Mammary epithelial cell (primary cell): ENCODE measurements around the gene GPR157.

Source experiments
- EZH2 ChIP-seq: IDR thresholded peaks from 2 replicates; pipeline ENCODE4 v1.6.1; 2012; ENCODE audit warnings: low read length, inconsistent platforms, borderline replicate concordance
- TF ChIP-seq, protein P1 (sequence below), 2 donors: IDR thresholded peaks in 1 of 2; conservative IDR thresholded peaks in 1 of 2; 2 replicates each; pipeline ENCODE4 v1.5.1; 2011 to 2012; ENCODE audit warnings: inconsistent platforms in 2 of 2, low read length in 2 of 2, mild to moderate bottlenecking in 2 of 2, control low read depth in 1 of 2, low read depth in 1 of 2; ENCODE audit not compliant: insufficient read depth in 1 of 2; ENCODE audit errors: extremely low read depth in 1 of 2

DNA sequence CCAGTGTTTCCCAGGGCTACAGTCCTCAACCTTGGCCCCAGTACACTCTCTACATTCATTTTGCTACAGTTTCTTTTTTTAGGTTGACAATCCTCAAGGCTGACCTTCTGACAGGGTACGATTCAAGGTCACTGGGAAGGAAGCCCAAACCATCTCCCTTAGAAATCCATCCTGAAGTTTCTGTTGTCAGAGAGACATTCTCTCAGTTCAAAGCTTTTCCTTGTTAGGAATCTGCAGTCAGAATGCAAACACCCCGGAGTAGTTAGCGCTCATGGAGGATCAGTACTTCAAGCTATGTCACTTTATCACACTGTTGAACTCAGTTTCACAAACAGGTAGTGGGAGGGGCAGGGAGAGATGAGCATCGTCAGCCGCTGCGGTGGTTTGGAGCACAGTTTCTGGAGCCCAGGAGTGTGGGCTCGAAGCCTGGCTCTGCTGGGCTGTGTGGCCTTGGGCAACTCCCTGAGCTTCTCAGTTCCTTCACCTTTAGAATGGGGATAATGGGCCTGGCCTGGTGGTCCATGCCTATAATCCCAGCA, 63.6 kb downstream of the GPR157 start:
- TF ChIP-seq, protein P1, sequence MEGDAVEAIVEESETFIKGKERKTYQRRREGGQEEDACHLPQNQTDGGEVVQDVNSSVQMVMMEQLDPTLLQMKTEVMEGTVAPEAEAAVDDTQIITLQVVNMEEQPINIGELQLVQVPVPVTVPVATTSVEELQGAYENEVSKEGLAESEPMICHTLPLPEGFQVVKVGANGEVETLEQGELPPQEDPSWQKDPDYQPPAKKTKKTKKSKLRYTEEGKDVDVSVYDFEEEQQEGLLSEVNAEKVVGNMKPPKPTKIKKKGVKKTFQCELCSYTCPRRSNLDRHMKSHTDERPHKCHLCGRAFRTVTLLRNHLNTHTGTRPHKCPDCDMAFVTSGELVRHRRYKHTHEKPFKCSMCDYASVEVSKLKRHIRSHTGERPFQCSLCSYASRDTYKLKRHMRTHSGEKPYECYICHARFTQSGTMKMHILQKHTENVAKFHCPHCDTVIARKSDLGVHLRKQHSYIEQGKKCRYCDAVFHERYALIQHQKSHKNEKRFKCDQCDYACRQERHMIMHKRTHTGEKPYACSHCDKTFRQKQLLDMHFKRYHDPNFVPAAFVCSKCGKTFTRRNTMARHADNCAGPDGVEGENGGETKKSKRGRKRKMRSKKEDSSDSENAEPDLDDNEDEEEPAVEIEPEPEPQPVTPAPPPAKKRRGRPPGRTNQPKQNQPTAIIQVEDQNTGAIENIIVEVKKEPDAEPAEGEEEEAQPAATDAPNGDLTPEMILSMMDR (conservative IDR thresholded peaks at IDR 0.05 in 1 of 2, IDR thresholded peaks at IDR 0.05 in 1 of 2; ENCODE audit: extremely low read depth in 1 of 2, insufficient read depth in 1 of 2, low read depth in 1 of 2, low read length in 2 of 2) = no peak
- TF ChIP-seq EZH2 = no peak
